DOHH2 (cell line): ENCODE measurements around the gene SLC66A1.

Experiments
- H3F3A ChIP-seq: fragments of 200-600 bp; sonication (generic), shearing (Covaris generic); 2 replicates; pipeline ENCODE4 v1.6.0; 2016; ENCODE audit warnings: antibody characterized with exemption, mild to moderate bottlenecking; ENCODE audit not compliant: control insufficient read depth, insufficient read depth
- H3K27ac ChIP-seq: fragments of 200-600 bp; sonication (generic); 2 replicates; pipeline ENCODE4 v1.5.1; 2014; ENCODE audit warnings: low read depth, mild to moderate bottlenecking, low read length, moderate library complexity
- H3K27me3 ChIP-seq: fragments of 200-600 bp; sonication (generic); 2 replicates; pipeline ENCODE4 v1.6.1; 2014; ENCODE audit warnings: mild to moderate bottlenecking, low read length, mixed read lengths; ENCODE audit not compliant: control insufficient read depth
- H3K36me3 ChIP-seq: fragments of 200-600 bp; sonication (generic); 2 replicates; pipeline ENCODE4 v1.6.1; 2014; ENCODE audit warnings: mild to moderate bottlenecking, low read length, moderate library complexity, mixed read lengths; ENCODE audit not compliant: control insufficient read depth
- H3K4me1 ChIP-seq: fragments of 200-600 bp; sonication (generic); 2 replicates; pipeline ENCODE4 v1.6.1; 2014; ENCODE audit warnings: mild to moderate bottlenecking, low read length, mixed read lengths; ENCODE audit not compliant: control insufficient read depth
- H3K4me2 ChIP-seq: fragments of 200-600 bp; sonication (generic); 2 replicates; pipeline ENCODE4 v1.6.0; 2014; ENCODE audit warnings: mild to moderate bottlenecking, low read length, moderate library complexity
- H3K4me3 ChIP-seq: fragments of 200-600 bp; sonication (generic); 2 replicates; pipeline ENCODE4 v1.5.1; 2014; ENCODE audit warnings: mild to moderate bottlenecking, low read length, mixed read lengths
- H3K79me2 ChIP-seq: fragments of 200-600 bp; sonication (generic); 2 replicates; pipeline ENCODE4 v1.6.1; 2014; ENCODE audit warnings: mild to moderate bottlenecking, low read length, mixed read lengths; ENCODE audit not compliant: control insufficient read depth
- H3K9me2 ChIP-seq: fragments of 200-600 bp; sonication (generic); replicated peaks from 2 replicates; pipeline ENCODE4 v1.6.1; 2014; ENCODE audit warnings: mild to moderate bottlenecking, low read length, mixed read lengths; ENCODE audit not compliant: control insufficient read depth
- H3K9me3 ChIP-seq: fragments of 200-600 bp; sonication (generic); 2 replicates; pipeline ENCODE4 v1.6.1; 2014; ENCODE audit warnings: antibody characterized with exemption, low read length, mixed read lengths; ENCODE audit not compliant: control insufficient read depth, insufficient read depth
- H4K20me1 ChIP-seq: fragments of 200-600 bp; sonication (generic); 2 replicates; pipeline ENCODE4 v1.6.0; 2014; ENCODE audit warnings: low read depth, mild to moderate bottlenecking, antibody characterized with exemption, low read length, moderate library complexity; ENCODE audit not compliant: control insufficient read depth, insufficient read depth
- CTCF ChIP-seq: fragments of 200-600 bp; sonication (generic); IDR thresholded peaks from one replicate; pipeline ENCODE4 v1.5.1; 2014; ENCODE audit warnings: antibody characterized with exemption, mild to moderate bottlenecking, low read depth, low read length; ENCODE audit not compliant: poor library complexity, severe bottlenecking
- EZH2phosphoT487 ChIP-seq: fragments of 200-600 bp; sonication (generic); IDR thresholded peaks from 2 replicates; pipeline ENCODE4 v1.6.1; 2017; ENCODE audit warnings: borderline replicate concordance, mild to moderate bottlenecking, antibody characterized with exemption, low read length, moderate library complexity, mixed read lengths

SLC66A1 gene

GRCh38 chr1:19338323-19338762, 26.2 kb downstream of the SLC66A1 start:
- H3K27me3 ChIP-seq, result no peaks in the 10 kb centered on the region
- no peaks in the 10 kb centered on the region for H3K9me3 ChIP-seq
- no peak overlapping the region for H3K4me2 ChIP-seq
- H3K4me1 ChIP-seq, result peaks cover 10% of the 10 kb centered on the region
- H3K36me3 ChIP-seq, result peaks cover 6% of the 10 kb centered on the region
- no peak overlapping the region for H3K27ac ChIP-seq
- no peaks in the 10 kb centered on the region for H3F3A ChIP-seq
- no peaks in the 10 kb centered on the region; the same call in 1 of the 2 replicates for H3K79me2 ChIP-seq
- H3K9me2 ChIP-seq, result no peaks in the 10 kb centered on the region
- H3K4me3 ChIP-seq, result no peak overlapping the region
- TF ChIP-seq CTCF, result no peak
- peaks cover 4% of the 10 kb centered on the region; the same call in 1 of the 2 replicates for H4K20me1 ChIP-seq

DNA sequence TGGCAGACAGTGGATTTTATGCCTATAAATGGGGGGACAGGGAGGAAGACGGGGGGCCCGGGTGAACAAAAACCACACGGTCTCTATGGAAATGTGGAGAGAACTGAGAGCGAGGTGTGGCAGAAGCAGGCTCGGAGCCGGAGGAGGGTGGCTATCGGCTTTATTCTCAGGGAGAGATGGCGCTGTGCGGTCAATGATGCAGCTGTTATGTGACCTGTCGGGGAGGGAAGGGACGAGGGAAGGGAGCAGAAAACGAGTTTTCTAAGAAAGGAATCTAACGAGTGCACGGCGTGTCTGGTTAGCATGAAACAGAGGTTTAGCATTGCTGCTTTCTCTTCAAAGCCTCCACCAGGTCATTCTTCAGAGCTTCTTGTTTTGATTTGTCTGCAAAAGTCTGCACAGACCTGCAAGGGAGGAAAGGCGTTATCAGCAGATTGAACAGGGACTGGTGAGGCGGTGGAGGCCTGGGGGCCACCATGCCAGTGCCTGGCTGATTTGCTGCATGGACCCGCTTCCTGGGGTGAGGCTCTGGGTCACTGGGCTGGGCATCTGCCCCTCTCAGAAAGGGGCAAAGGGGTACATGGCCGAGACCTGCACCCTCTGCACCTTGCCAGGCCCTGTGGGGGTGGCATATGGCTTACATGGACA, 27.2 kb downstream of the SLC66A1 start:
- H3K27ac ChIP-seq, result no peak overlapping the region
- no peak for TF ChIP-seq CTCF
- TF ChIP-seq EZH2phosphoT487, result no peak
- H3K27me3 ChIP-seq, result no peaks in the 10 kb centered on the region
- no peak overlapping the region for H3K4me3 ChIP-seq
- H3K9me3 ChIP-seq, result no peaks in the 10 kb centered on the region
- peaks cover 4% of the 10 kb centered on the region; the same call in 1 of the 2 replicates for H4K20me1 ChIP-seq
- peaks cover 11% of the 10 kb centered on the region for H3K36me3 ChIP-seq
- no peaks in the 10 kb centered on the region for H3F3A ChIP-seq
- H3K9me2 ChIP-seq, result no peaks in the 10 kb centered on the region
- no peak overlapping the region for H3K4me2 ChIP-seq
- H3K79me2 ChIP-seq, result no peaks in the 10 kb centered on the region; the same call in 1 of the 2 replicates
- peaks cover 10% of the 10 kb centered on the region for H3K4me1 ChIP-seq

DNA sequence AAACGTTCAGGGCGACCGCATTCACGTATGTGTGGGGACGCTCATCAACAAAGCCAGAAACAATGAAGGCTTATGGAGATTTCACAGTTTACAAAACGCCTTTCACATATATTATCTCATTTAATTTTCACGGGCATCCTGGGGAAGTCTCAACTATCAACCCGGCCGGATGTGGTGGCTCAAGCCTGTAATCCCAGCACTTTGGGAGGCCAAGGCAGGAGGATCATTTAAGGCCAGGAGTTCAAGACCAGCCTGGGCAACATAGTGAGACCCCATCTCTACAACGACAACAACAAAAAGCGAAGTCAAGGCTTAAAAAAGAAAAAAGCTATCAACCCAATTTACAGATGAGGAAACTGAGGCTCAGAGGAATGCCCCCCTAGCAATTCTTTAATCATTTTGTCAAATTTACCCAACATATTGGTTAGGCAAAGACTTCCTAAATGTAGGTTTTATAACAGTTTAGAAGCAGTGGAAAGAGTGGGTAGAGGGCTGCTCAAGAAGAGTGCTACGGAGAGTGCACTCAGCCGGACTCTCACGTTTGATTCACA, 28.3 kb downstream of the SLC66A1 start:
- Histone ChIP-seq H3K27ac (no peak overlapping the region), H3K79me2 (no peaks in the 10 kb centered on the region; the same call in 1 of the 2 replicates), H3K27me3 (no peaks in the 10 kb centered on the region), H3K4me1 (peaks cover 10% of the 10 kb centered on the region), H3F3A (no peaks in the 10 kb centered on the region), H3K36me3 (peaks cover 14% of the 10 kb centered on the region), H3K4me3 (no peak overlapping the region), H3K9me3 (no peaks in the 10 kb centered on the region), H3K4me2 (no peak overlapping the region), H3K9me2 (no peaks in the 10 kb centered on the region), H4K20me1 (peaks cover 4% of the 10 kb centered on the region; the same call in 1 of the 2 replicates)
- TF ChIP-seq EZH2phosphoT487 (no peak), CTCF (no peak)
